GM23338 (cell line): Measurements from ENCODE around the gene ESPNL. TPM values are rescaled to one million over a fixed set of nuclear protein-coding genes. Genes with fewer than 3 reads are reported as not detected.

Experiments
- ATAC-seq: fragments of 200-7000 bp; cut with Tn5 transposase; 3 replicates; pipeline ENCODE4 v1.9.1; 2020
- DNase-seq: peaks from one replicate; pipeline ENCODE4 v3.0.0-alpha.2; 2015; ENCODE audit warnings: low spot score
- H2AFZ ChIP-seq: fragments of 200-600 bp; sonication (generic); 2 replicates; pipeline ENCODE4 v1.8.0; 2016; ENCODE audit warnings: antibody characterized with exemption, mild to moderate bottlenecking, moderate library complexity
- H3F3A ChIP-seq: fragments of 200-600 bp; sonication (generic); replicated peaks from 2 replicates; pipeline ENCODE4 v1.8.0; 2017; ENCODE audit warnings: antibody characterized with exemption, mixed run types, low read depth
- H3K27ac ChIP-seq: fragments of 200-600 bp; sonication (generic); 2 replicates; pipeline ENCODE4 v1.6.1; 2016; ENCODE audit warnings: low read depth
- H3K27me3 ChIP-seq: fragments of 200-600 bp; sonication (generic); 2 replicates; pipeline ENCODE4 v1.8.0; 2016; ENCODE audit warnings: mild to moderate bottlenecking, mixed run types, moderate library complexity; ENCODE audit not compliant: insufficient read depth
- H3K36me3 ChIP-seq: fragments of 200-600 bp; sonication (generic); 2 replicates; pipeline ENCODE4 v1.8.0; 2016; ENCODE audit warnings: mild to moderate bottlenecking; ENCODE audit not compliant: insufficient read depth
- H3K4me1 ChIP-seq: fragments of 200-600 bp; sonication (generic); 2 replicates; pipeline ENCODE4 v1.8.0; 2016; ENCODE audit warnings: mild to moderate bottlenecking, moderate library complexity; ENCODE audit not compliant: insufficient read depth
- H3K4me2 ChIP-seq: fragments of 200-600 bp; sonication (generic); 2 replicates; pipeline ENCODE4 v1.7.1; 2017; ENCODE audit warnings: mixed run types
- H3K4me3 ChIP-seq: fragments of 200-600 bp; sonication (generic); 2 replicates; pipeline ENCODE4 v1.6.1; 2016; ENCODE audit warnings: mixed run types
- H3K79me2 ChIP-seq: fragments of 200-600 bp; sonication (generic); replicated peaks from 2 replicates; pipeline ENCODE4 v1.8.0; 2017; ENCODE audit warnings: mild to moderate bottlenecking; ENCODE audit not compliant: insufficient read depth
- H3K9me2 ChIP-seq: fragments of 200-600 bp; sonication (generic); 2 replicates; pipeline ENCODE4 v1.8.0; 2017; ENCODE audit not compliant: insufficient read depth
- H4K20me1 ChIP-seq: fragments of 200-600 bp; sonication (generic); replicated peaks from 2 replicates; pipeline ENCODE4 v1.8.0; 2017; ENCODE audit warnings: mild to moderate bottlenecking; ENCODE audit not compliant: insufficient read depth
- H3K27ac Mint-ChIP-seq: 2 replicates; pipeline ENCODE4 v1.8.0; 2020; ENCODE audit warnings: inconsistent platforms, mild to moderate bottlenecking, moderate library complexity, mixed read lengths
- H3K27me3 Mint-ChIP-seq: 3 replicates; pipeline ENCODE4 v1.8.0; 2022; ENCODE audit warnings: low read depth, mild to moderate bottlenecking, moderate library complexity, mixed read lengths, inconsistent platforms; ENCODE audit not compliant: insufficient read depth, poor library complexity
- H3K36me3 Mint-ChIP-seq: 3 replicates; pipeline ENCODE4 v1.8.0; 2021; ENCODE audit warnings: low read depth, mild to moderate bottlenecking, inconsistent platforms, moderate library complexity, mixed read lengths
- H3K4me1 Mint-ChIP-seq: 3 replicates; pipeline ENCODE4 v1.8.0; 2020; ENCODE audit warnings: mild to moderate bottlenecking, inconsistent platforms, mixed read lengths
- H3K4me3 Mint-ChIP-seq: 3 replicates; pipeline ENCODE4 v1.8.0; 2021; ENCODE audit warnings: moderate library complexity, mild to moderate bottlenecking, inconsistent platforms, mixed read lengths
- H3K9me3 Mint-ChIP-seq: 3 replicates; pipeline ENCODE4 v1.8.0; 2020; ENCODE audit warnings: moderate library complexity, mild to moderate bottlenecking, inconsistent platforms, mixed read lengths
- CREB1 ChIP-seq: fragments of 250-450 bp; sonication (Bioruptor Pico); IDR thresholded peaks from 2 replicates; pipeline ENCODE4 v1.5.0; 2020; ENCODE audit warnings: low read depth, mild to moderate bottlenecking, moderate library complexity
- EZH2phosphoT487 ChIP-seq: fragments of 200-600 bp; sonication (generic); IDR thresholded peaks from one replicate; pipeline ENCODE4 v1.8.1; 2018; ENCODE audit warnings: antibody characterized with exemption; ENCODE audit not compliant: unreplicated experiment
- JUNB ChIP-seq: IDR thresholded peaks from one replicate; pipeline ENCODE4 v1.6.1; 2016; ENCODE audit warnings: antibody characterized with exemption; ENCODE audit not compliant: unreplicated experiment
- REST ChIP-seq: IDR thresholded peaks from one replicate; pipeline ENCODE4 v1.6.1; 2018; ENCODE audit warnings: antibody characterized with exemption; ENCODE audit not compliant: unreplicated experiment
- ZNF331 ChIP-seq: fragments of 250-450 bp; sonication (Bioruptor Pico); IDR thresholded peaks from 2 replicates; pipeline ENCODE4 v1.5.0; 2020; ENCODE audit warnings: low read depth, mild to moderate bottlenecking, moderate library complexity
- ZNF462 ChIP-seq: fragments of 250-450 bp; sonication (Bioruptor Pico); IDR thresholded peaks from 2 replicates; pipeline ENCODE4 v1.5.0; 2020; ENCODE audit warnings: mild to moderate bottlenecking, moderate library complexity
- polyA plus RNA-seq: library from polyadenylated mRNA; unstranded; fragments of >200 nt; fragmentation: Nextera tagmentation; extraction: Ambion mirVana; gene quantifications from 2 replicates; pipeline ENCODE4 v1.2.1, GENCODE V29; 2016
- total RNA-seq: library from RNA; depleted of rRNA; stranded (reverse); fragments of >200 nt; shearing (Covaris generic); gene quantifications from 2 replicates; pipeline ENCODE4 v1.2.3, GENCODE V29; 2014
- TF ChIP-seq, protein P1 (sequence below), 2 experiments: fragments of 200-600 bp in 1 of 2; sonication (generic) in 1 of 2; conservative IDR thresholded peaks; 2 replicates each; pipeline versions ENCODE4 v1.5.1 to v1.6.1; 2016 to 2017; ENCODE audit warnings: antibody characterized with exemption in 2 of 2, low read depth in 2 of 2, mild to moderate bottlenecking in 2 of 2, moderate library complexity in 1 of 2

ESPNL gene
- total and polyA plus RNA-seq, 2 experiments from 2014 or later = 0.44 to 3.1 TPM

GRCh38 chr2:238140721-238141540, 40.8 kb downstream of the ESPNL start (continued):
- TF ChIP-seq REST (no peak), CREB1 (CRISPR knock-in tag) (no peak), ZNF331 (CRISPR knock-in tag) (no peak), EZH2phosphoT487 (no peak), JUNB (no peak)
- TF ChIP-seq, protein P1, sequence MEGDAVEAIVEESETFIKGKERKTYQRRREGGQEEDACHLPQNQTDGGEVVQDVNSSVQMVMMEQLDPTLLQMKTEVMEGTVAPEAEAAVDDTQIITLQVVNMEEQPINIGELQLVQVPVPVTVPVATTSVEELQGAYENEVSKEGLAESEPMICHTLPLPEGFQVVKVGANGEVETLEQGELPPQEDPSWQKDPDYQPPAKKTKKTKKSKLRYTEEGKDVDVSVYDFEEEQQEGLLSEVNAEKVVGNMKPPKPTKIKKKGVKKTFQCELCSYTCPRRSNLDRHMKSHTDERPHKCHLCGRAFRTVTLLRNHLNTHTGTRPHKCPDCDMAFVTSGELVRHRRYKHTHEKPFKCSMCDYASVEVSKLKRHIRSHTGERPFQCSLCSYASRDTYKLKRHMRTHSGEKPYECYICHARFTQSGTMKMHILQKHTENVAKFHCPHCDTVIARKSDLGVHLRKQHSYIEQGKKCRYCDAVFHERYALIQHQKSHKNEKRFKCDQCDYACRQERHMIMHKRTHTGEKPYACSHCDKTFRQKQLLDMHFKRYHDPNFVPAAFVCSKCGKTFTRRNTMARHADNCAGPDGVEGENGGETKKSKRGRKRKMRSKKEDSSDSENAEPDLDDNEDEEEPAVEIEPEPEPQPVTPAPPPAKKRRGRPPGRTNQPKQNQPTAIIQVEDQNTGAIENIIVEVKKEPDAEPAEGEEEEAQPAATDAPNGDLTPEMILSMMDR (conservative IDR thresholded peaks at IDR 0.05; ENCODE audit: low read depth in 2 of 2) = no peak

DNA sequence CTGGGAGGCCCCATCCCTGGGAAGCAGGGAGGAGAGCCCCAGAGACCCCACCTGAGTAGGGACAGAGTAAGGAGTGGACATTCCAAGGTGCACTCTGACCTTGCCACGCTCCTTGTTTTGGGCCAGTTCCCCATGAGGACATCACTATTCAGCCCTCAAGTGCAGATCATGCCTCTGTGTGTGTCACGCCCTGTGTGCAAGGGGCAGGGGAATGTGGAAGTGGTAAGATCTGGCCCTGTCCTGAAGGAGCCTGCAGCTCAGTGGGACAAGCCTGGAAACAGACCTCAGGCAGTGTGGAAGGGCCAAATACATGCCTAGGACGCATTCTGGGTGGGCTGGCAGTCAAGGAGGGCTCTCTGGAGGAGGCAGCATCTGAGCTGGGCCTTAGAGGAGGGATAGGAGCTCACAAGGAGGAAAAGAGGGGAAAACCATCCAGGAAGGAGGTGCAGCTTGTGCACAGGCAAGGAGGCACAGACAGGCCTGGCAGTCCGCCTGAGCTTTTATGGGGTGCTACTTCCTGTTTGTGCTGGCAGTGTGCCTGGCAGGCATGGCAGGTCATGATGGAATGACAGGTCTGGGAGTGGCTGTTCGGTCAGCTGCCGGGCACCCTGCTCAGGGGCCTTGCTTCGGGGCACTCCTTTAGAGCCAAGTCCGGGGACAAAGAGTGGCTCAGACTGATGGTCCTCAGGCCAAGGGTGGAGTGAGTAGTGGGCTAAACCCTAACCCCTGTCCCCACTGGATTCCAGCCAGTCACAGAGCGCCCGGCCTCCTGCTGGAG, 41.6 kb downstream of the ESPNL start:
- Histone ChIP-seq H3K36me3 (no peaks in the 10 kb centered on the region), H2AFZ (no peak overlapping the region), H3K4me2 (no peak overlapping the region), H3F3A (no peaks in the 10 kb centered on the region), H3K27ac (no peak overlapping the region), H3K4me3 (no peak overlapping the region), H3K4me1 (no peaks in the 10 kb centered on the region), H3K79me2 (no peaks in the 10 kb centered on the region), H3K9me2 (no peaks in the 10 kb centered on the region), H3K27me3 (no peaks in the 10 kb centered on the region), H4K20me1 (no peaks in the 10 kb centered on the region)
- ATAC-seq (no peak), DNase-seq (no peak)
- Mint-ChIP-seq H3K27me3 (peaks cover 5% of the 10 kb centered on the region), H3K27ac (peak overlapping the region; percentile 58; the same call in 1 of the 2 replicates), H3K4me1 (no peaks in the 10 kb centered on the region; the same call in 2 of the 3 replicates), H3K36me3 (no peaks in the 10 kb centered on the region), H3K4me3 (no peak overlapping the region), H3K9me3 (no peaks in the 10 kb centered on the region)
- TF ChIP-seq, protein P1 (conservative IDR thresholded peaks at IDR 0.05; ENCODE audit: low read depth in 2 of 2) = no peak
- TF ChIP-seq ZNF462 (no peak), CREB1 (CRISPR knock-in tag) (no peak)
